Bronchial epithelial cell (primary cell): ENCODE results near the gene HAUS6. TPM values are rescaled to one million over a fixed set of nuclear protein-coding genes. Genes with fewer than 3 reads are reported as not detected.

Source experiments
- DNase-seq: peaks from one replicate; pipeline ENCODE4 v3.0.0-alpha.2; 2010; ENCODE audit warnings: low read depth
- FAIRE-seq: peaks from 2 replicates; lab custom pipeline; 2011; peaks lifted over from hg19 to GRCh38; lab: Jason Lieb, UNC
- H3K27me3 ChIP-seq: 2 replicates; pipeline ENCODE4 v1.5.1; 2011; ENCODE audit warnings: low read length; ENCODE audit not compliant: control insufficient read depth, insufficient read depth
- H3K36me3 ChIP-seq: 2 replicates; pipeline ENCODE4 v1.5.1; 2011; ENCODE audit warnings: low read length; ENCODE audit not compliant: control insufficient read depth, insufficient read depth
- H3K4me3 ChIP-seq: 2 replicates; pipeline ENCODE4 v1.5.1; 2011; ENCODE audit warnings: mild to moderate bottlenecking, low read depth, low read length, control low read depth
- total RNA-seq: library from RNA; depleted of rRNA; stranded (reverse); fragments of >200 nt; gene quantifications from 2 replicates; pipeline ENCODE4 v1.2.1, GENCODE V29; 2014
- TF ChIP-seq, protein P1 (sequence below): IDR thresholded peaks from 2 replicates; pipeline ENCODE4 v1.5.1; 2011; ENCODE audit warnings: mild to moderate bottlenecking, moderate library complexity, low read length, control low read depth, inconsistent platforms; ENCODE audit not compliant: insufficient read depth, severe bottlenecking

The HAUS6 gene
- total RNA-seq, 1 donor from 2014 or later = 12.9 TPM

- DNase-seq = peak; percentile 79
- Histone ChIP-seq H3K36me3 (no peaks in the 10 kb centered on the region), H3K4me3 (no peak overlapping the region), H3K27me3 (no peaks in the 10 kb centered on the region)
- TF ChIP-seq, protein P1, sequence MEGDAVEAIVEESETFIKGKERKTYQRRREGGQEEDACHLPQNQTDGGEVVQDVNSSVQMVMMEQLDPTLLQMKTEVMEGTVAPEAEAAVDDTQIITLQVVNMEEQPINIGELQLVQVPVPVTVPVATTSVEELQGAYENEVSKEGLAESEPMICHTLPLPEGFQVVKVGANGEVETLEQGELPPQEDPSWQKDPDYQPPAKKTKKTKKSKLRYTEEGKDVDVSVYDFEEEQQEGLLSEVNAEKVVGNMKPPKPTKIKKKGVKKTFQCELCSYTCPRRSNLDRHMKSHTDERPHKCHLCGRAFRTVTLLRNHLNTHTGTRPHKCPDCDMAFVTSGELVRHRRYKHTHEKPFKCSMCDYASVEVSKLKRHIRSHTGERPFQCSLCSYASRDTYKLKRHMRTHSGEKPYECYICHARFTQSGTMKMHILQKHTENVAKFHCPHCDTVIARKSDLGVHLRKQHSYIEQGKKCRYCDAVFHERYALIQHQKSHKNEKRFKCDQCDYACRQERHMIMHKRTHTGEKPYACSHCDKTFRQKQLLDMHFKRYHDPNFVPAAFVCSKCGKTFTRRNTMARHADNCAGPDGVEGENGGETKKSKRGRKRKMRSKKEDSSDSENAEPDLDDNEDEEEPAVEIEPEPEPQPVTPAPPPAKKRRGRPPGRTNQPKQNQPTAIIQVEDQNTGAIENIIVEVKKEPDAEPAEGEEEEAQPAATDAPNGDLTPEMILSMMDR = no peak
- no peak for FAIRE-seq
Measured at GRCh38 chr9:19119801-19120440, 17.2 kb upstream of the HAUS6 start.

DNA sequence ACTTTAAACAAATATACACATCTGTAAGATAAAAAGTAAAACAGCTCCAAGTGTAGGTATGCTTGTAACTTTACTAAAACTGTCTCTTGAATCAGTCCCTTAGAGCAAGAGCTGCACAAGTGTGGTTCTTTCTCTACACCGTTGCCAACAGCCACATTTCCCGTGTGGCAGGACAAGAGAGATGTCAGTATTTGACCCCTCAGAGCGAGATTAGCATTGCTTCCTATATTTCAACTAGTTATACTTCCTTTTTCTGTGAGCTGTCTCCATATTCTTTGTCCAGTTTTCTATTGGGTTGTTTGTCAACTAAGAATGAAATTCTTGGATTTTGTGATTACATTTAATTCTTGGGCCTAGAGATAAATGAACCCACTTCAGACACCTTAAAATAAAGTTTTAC is 16.5 kb upstream of the HAUS6 start:
- no peak for DNase-seq
- FAIRE-seq = no peak
- H3K4me3 ChIP-seq = no peak overlapping the region
- no peaks in the 10 kb centered on the region for H3K27me3 ChIP-seq
- no peaks in the 10 kb centered on the region for H3K36me3 ChIP-seq
- TF ChIP-seq, protein P1 = no peak

DNA sequence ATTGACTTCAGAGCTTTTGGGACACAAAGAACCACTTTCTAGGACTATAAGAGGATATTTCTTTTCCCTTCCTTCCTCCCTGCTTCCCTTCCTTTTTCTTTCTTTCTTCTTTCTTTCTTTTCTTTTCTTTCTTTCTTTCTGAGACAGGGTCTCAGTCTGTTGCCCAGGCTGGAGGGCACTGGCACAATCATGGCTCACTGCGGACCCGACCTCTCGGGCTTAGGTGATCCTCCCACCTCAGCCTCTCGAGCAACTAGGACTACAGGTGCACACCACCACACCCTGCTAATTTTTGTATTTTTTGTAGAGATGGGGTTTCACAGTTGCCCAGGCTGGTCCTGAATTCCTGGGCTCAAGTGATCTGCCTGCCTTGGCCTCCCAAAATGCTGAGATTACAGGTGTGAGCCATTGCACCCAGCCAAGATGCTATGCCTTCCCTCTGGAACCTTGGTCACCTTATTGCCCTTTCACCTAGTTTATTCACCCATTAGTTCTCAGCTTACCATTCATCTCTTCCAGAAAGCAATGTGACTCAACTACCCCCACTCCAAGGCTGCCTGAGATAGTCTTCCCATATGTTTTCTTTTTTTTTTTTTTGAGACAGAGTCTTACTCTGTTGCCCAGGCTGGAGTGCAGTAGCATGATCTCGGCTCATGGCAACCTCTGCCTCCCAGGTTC is 14.5 kb upstream of the HAUS6 start:
- TF ChIP-seq, protein P1 = no peak
- Histone ChIP-seq H3K36me3 (no peaks in the 10 kb centered on the region), H3K4me3 (no peak overlapping the region), H3K27me3 (no peaks in the 10 kb centered on the region)
- DNase-seq = peak; percentile 65
- no peak for FAIRE-seq

DNA sequence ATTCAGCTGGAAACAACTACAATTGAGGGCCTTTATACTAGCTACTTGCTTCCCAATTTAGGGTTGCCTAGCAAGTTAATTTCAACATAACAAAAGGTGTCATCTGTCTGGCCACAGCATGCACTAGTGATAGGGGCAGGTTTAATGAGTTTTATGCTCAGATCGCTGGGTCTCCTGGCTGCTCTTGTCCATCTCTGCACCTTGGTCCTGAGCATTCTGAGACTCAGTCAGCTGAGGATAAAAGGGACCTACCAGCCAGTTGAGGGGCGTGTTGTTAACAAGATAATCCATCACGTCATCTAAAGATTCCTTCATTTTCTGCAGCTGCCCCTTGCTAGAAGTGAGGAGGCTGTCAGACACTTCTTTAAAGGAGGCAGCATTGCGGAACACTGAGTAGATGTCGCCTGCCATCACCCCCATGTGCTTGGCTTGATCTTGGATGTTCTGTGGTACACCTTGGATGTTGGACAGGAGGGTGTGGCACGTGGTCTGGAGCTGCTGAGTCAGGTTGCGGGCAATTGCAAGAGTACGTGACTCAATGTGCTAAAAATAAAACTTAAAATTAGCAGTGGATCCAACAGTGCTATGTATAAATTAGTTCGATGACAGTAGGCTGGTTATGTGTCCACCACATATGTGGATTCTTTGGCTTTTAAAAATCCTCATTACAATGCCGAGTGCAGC is 13.5 kb upstream of the HAUS6 start:
- DNase-seq = peak; percentile 81
- H3K36me3 ChIP-seq = no peaks in the 10 kb centered on the region
- no peak overlapping the region for H3K4me3 ChIP-seq
- FAIRE-seq = peak; percentile 40
- TF ChIP-seq, protein P1 = no peak
- no peaks in the 10 kb centered on the region for H3K27me3 ChIP-seq

DNA sequence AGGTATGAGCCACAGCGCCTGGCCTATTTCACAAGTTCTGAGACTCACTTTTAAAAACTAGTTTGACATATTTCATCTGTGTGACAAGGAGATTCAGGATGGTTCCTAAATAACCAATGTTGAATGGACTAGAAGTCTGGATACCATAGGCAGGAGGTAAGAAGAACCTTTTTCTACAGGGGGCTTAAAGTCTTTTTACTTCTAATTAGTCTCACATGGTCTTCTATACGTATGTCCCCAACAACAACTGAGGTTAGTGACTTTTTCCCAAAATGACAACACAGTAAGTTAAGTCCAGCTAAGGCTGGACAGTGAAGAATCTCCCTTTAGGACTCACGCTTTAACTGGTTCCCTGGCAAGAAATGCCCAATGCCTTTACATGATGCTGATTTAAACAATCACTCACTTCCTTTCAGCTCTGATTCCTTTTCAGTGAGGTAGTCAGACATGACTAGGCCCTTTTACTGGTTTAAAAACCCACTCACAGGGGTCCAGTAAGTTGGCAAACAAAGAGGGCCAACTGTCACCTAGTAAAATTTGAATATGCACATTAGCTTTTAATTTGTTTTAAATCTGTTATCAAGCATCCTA is 12.1 kb upstream of the HAUS6 start:
- no peaks in the 10 kb centered on the region for H3K36me3 ChIP-seq
- DNase-seq (peak; percentile 58), FAIRE-seq (no peak)
- no peaks in the 10 kb centered on the region for H3K27me3 ChIP-seq
- TF ChIP-seq, protein P1 = no peak
- H3K4me3 ChIP-seq = no peak overlapping the region
